Brain microvascular endothelial cell (primary cell): ENCODE results near the gene OR4S1.
"Not testable (repeated sequence)": the region's sequence is repeated elsewhere in the genome, so short reads cannot be mapped to it uniquely, and the experiment has no call there.

ENCODE experiments used
- DNase-seq: peaks from one replicate; pipeline ENCODE4 v3.0.0-alpha.2; 2020
- H3K27ac ChIP-seq: fragments of 250-450 bp; sonication (Bioruptor Pico); 2 replicates; pipeline ENCODE4 v1.5.1; 2020; ENCODE audit warnings: mild to moderate bottlenecking, moderate library complexity
- H3K27me3 ChIP-seq: fragments of 250-450 bp; sonication (Bioruptor Pico); replicated peaks from 2 replicates; pipeline ENCODE4 v1.5.1; 2020; ENCODE audit warnings: mild to moderate bottlenecking
- H3K36me3 ChIP-seq: fragments of 250-450 bp; sonication (Bioruptor Pico); replicated peaks from 2 replicates; pipeline ENCODE4 v1.5.1; 2020; ENCODE audit warnings: mild to moderate bottlenecking
- H3K4me3 ChIP-seq: 2 replicates; pipeline ENCODE4 v1.5.1; 2011; ENCODE audit warnings: low read depth, mild to moderate bottlenecking, control low read depth, low read length, moderate library complexity
- in situ Hi-C: cut with HindIII; loops from 2 replicates; pipeline ENCODE4 v1.10.0; 2017; ENCODE audit warnings: low sequenced_read_pairs, low pct_ligation_motif_present
- TF ChIP-seq, protein P1 (sequence below): IDR thresholded peaks from 2 replicates; pipeline ENCODE4 v1.5.1; 2011; ENCODE audit warnings: low read depth, mild to moderate bottlenecking, moderate library complexity, low read length, control low read depth, inconsistent platforms; ENCODE audit errors: missing control alignments

Gene OR4S1

DNA sequence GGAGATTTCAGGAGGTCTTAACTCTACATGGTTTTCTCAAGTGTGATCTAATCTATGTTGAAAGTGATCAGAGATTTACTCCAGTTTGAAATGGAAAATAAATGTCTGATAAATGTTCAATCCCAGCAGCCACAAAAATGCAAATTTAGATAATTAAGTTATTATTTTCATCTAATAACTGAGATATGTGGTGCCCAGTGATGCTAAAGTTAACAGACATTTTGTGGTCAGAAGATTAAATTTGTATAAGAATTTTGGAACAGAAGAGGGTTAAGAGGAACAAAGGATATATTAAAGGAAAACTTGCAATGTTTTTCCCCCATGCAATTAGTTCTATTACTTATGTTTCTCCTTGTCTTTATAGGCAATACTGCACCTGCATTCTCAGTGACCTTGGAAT is 18.6 kb downstream of the OR4S1 start, which contains the start of gene OR4C3:
OR4C3 (plus strand) TSS at position 301 of the 400 bp plus-strand sequence. CDS start 102 bp downstream, outside the sequence.
- H3K27me3 ChIP-seq, H3K36me3 ChIP-seq, H3K4me3 ChIP-seq, DNase-seq, in situ Hi-C loops, H3K27ac ChIP-seq: not testable (repeated sequence)

DNA sequence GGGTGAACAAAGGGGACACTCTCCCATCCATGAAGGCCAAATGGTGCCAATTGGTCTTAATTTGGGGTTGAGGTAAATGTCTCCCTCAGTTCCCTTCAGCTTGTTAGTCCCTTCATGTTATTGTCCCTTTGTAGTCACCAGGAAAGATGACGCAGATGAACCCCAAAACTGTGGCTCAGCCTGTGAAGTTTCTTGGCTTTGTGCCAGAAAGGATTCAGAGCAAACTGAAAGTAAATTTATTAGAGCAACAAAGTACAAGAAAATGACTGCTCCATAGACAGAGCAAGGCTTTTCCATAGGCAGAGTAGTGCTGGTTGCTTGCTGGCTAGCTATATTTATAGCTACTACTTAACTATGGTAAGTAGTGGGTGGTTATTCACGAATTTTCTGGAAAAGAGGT is 35.4 kb downstream of the OR4S1 start:
- H3K36me3 ChIP-seq = no peaks in the 10 kb centered on the region
- no peak overlapping the region for H3K4me3 ChIP-seq
- H3K27me3 ChIP-seq = no peaks in the 10 kb centered on the region
- TF ChIP-seq, protein P1, sequence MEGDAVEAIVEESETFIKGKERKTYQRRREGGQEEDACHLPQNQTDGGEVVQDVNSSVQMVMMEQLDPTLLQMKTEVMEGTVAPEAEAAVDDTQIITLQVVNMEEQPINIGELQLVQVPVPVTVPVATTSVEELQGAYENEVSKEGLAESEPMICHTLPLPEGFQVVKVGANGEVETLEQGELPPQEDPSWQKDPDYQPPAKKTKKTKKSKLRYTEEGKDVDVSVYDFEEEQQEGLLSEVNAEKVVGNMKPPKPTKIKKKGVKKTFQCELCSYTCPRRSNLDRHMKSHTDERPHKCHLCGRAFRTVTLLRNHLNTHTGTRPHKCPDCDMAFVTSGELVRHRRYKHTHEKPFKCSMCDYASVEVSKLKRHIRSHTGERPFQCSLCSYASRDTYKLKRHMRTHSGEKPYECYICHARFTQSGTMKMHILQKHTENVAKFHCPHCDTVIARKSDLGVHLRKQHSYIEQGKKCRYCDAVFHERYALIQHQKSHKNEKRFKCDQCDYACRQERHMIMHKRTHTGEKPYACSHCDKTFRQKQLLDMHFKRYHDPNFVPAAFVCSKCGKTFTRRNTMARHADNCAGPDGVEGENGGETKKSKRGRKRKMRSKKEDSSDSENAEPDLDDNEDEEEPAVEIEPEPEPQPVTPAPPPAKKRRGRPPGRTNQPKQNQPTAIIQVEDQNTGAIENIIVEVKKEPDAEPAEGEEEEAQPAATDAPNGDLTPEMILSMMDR = no peak
- in situ Hi-C loops = no loop called here
- H3K27ac ChIP-seq = no peak overlapping the region
- DNase-seq = no peak

DNA sequence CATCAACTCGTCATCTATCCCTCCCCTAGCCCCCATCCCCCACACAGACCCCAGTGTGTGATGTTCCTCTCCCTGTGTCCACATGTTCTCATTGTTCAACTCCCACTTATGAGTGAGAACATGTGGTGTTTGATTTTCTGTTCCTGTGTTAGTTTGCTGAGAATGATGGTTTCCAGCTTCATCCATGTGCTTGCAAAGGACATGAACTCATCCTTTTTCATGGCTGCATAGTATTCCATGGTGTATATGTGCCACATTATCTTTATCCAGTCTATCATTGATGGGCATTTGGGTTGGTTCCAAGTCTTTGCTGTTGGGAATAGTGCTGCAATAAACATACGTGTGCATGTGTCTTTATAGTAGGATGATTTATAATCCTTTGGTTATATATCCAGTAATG is 36.5 kb downstream of the OR4S1 start:
- DNase-seq, H3K27ac ChIP-seq, H3K36me3 ChIP-seq, in situ Hi-C loops, H3K27me3 ChIP-seq, H3K4me3 ChIP-seq: not testable (repeated sequence)

DNA sequence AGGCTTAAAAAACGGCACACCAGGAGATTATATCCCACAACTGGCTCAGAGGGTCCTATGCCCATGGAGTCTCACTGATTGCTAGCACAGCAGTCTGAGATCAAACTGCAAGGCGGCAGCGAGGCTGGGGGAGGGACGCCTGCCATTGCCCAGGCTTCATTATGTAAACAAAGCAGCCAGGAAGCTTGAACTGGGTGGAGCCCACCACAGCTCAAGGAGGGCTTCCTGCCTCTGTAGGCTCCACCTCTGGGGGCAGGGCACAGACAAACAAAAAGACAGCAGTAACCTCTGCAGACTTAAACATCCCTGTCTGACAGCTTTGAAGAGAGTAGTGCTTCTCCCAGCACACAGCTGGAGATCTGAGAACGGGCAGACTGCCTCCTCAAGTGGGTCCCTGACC is 40.3 kb downstream of the OR4S1 start:
- H3K4me3 ChIP-seq, H3K27me3 ChIP-seq, in situ Hi-C loops, H3K36me3 ChIP-seq, H3K27ac ChIP-seq, DNase-seq: not testable (repeated sequence)

DNA sequence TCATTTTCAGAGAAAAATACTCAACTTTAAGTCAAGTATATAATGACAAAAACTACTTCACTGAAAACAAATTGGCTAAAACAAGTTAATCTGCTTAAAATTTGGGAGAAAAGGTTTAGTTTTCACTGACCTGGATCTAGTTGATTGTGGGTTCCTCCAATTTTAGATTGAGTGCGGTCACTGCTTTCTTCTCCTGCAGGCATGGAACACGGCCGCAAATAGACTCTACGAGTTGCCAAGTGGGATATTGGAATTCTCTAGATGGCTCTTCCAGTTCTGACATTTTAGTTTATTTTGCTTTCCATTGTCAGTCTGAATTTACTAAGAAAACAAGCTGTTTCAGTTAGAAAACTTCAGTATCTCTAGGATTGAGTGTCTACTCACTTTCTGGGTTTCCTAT is 48.0 kb downstream of the OR4S1 start:
- Histone ChIP-seq H3K27ac (no peak overlapping the region), H3K4me3 (no peak overlapping the region), H3K27me3 (no peaks in the 10 kb centered on the region), H3K36me3 (no peaks in the 10 kb centered on the region)
- in situ Hi-C loops = no loop called here
- no peak for DNase-seq
- TF ChIP-seq, protein P1 = no peak

DNA sequence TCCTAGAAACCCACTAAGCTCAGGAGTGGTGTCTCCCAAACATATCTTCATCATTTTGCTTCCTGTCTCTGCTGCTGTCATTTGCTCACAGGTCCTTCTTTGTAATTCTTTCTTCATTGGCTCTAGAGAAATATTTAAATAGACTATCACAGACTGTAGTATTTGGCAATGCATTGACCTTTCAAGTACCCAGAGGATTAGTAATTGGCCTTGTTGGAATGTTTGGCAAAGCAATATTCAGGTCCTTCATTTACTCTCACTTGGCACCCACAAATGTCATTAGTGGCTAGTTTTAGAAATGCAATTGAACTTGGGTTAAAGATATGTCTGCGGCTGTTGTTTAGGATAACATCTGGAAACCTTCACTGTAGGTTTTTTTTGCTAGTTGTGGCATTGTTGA is 48.7 kb downstream of the OR4S1 start:
- Histone ChIP-seq H3K36me3 (no peaks in the 10 kb centered on the region), H3K27me3 (no peaks in the 10 kb centered on the region), H3K27ac (no peak overlapping the region), H3K4me3 (no peak overlapping the region)
- TF ChIP-seq, protein P1 = no peak
- in situ Hi-C loops = no loop called here
- DNase-seq = no peak
